GM21447 (cell line): Measurements from ENCODE around the gene FICD.
A peak's percentile ranks its signal among the peaks of the same experiment; 100 is the strongest.

ENCODE experiments used
- ATAC-seq: cut with Tn5 transposase; IDR thresholded peaks from one replicate; pipeline ENCODE4 v1.9.1; 2021; ENCODE audit not compliant: unreplicated experiment

The FICD gene

GRCh38 chr12:108565146-108565545, 50.1 kb downstream of the FICD start:
- ATAC-seq = no peak

DNA sequence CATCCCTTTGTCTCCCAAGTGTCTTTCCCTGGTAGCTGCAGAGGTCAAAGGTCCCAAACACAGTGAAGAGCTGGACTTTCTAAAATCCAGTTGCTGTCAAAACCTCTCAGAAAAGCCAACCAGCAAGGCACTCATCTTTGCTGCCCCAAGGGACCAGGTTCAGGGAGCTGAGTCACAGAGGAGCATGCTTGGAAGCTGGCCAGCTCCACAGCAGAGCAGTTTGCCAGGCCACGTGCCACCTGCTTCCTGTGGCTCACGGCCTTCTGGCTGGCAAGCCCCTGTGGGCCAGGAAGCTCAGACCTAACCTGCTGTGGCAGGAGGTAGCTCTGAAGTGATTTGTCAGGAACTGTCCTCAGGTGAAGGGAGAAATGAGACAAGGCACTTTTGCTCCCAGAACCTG, 50.9 kb downstream of the FICD start:
- no peak for ATAC-seq

GRCh38 chr12:108566452-108566851, 51.4 kb downstream of the FICD start:
- ATAC-seq = no peak

- no peak for ATAC-seq
Observed at GRCh38 chr12:108567406-108568337, 52.6 kb downstream of the FICD start.

DNA sequence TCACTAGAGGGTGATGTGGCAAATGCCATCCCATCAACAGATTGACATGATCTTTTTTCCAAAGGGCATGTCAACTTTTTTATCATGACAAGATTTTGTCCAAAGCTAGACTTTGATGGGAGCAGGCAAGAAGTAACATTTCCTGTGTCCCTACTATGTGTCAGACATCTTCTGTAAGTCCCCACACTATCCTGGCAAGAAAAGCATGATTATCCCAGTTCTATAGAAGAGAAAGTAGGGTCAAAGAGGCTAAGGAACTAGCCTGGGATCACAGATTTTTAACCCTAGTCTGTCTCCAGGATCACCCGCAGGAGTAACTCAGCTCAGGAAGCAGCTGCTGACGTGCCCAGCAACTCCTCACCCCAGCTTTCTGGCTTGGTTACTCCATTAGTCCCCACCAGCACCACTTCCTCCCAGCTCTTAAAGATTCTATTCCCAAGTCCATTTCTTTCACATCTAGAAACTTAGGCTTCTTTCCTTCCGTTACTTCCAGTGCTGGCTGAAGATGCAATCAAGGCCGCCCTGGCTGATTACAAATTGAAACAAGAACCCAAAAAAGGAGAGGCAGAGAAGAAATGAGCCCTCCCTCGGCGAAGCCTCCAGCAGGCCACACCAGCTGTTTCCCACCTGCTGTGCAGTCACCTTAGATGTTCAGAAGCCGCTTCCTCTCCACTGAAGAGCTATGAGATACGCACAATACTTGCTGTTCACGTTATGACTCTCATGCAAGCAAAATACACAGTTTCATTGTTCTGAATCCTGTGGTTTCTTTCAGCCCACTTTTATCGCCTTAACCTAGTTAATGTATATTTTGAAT, 53.5 kb downstream of the FICD start:
- peak; percentile 75 for ATAC-seq
